A673 (cell line): ENCODE data around the gene AP1S3. TPM values are rescaled to one million over a fixed set of nuclear protein-coding genes. Genes with fewer than 3 reads are reported as not detected.

Source experiments
- BruUV-seq: library from RNA; stranded (reverse); fragments of 400-500 nt; replicated peaks from 2 replicates; lab custom pipeline; 2021; lab: Mats Ljungman, UMichigan
- CTCF ChIA-PET: fragments of 300-600 bp; sonication (Branson Sonifier 250); formaldehyde crosslinking; loops from one replicate; lab custom pipeline; 2022; ENCODE audit warnings: antibody characterized with exemption; lab: Charles Lee
- POLR2A ChIA-PET: fragments of 300-600 bp; sonication (Branson Sonifier 250); formaldehyde crosslinking; loops from one replicate; lab custom pipeline; 2022; ENCODE audit warnings: antibody characterized with exemption; ENCODE audit not compliant: low non-redundant PET; lab: Charles Lee
- DNase-seq: peaks from one replicate; pipeline ENCODE4 v3.0.0-alpha.2; 2015; ENCODE audit warnings: low spot score
- H3K27ac ChIP-seq: fragments of 200-600 bp; sonication (generic); 2 replicates; pipeline ENCODE4 v1.5.1; 2016; ENCODE audit warnings: mixed run types, low read depth, mild to moderate bottlenecking, mixed read lengths, antibody characterized with exemption, low read length; ENCODE audit not compliant: poor library complexity, severe bottlenecking
- H3K27me3 ChIP-seq: fragments of 200-600 bp; sonication (generic); replicated peaks from 2 replicates; pipeline ENCODE4 v1.6.1; 2017; ENCODE audit warnings: mixed run types, low read depth, mild to moderate bottlenecking, mixed read lengths, antibody characterized with exemption, low read length; ENCODE audit not compliant: insufficient read depth, poor library complexity
- H3K36me3 ChIP-seq: fragments of 200-600 bp; sonication (generic); 2 replicates; pipeline ENCODE4 v1.6.1; 2016; ENCODE audit warnings: mixed run types, mild to moderate bottlenecking, mixed read lengths, antibody characterized with exemption, low read length; ENCODE audit not compliant: insufficient read depth, poor library complexity, severe bottlenecking
- H3K4me1 ChIP-seq: fragments of 200-600 bp; sonication (generic); 2 replicates; pipeline ENCODE4 v1.6.1; 2017; ENCODE audit warnings: mixed run types, mild to moderate bottlenecking, mixed read lengths, antibody characterized with exemption, low read length; ENCODE audit not compliant: insufficient read depth, poor library complexity, severe bottlenecking
- H3K4me3 ChIP-seq: fragments of 200-600 bp; sonication (generic); 2 replicates; pipeline ENCODE4 v1.5.1; 2016; ENCODE audit warnings: low read depth, mixed run types, mild to moderate bottlenecking, mixed read lengths, low read length; ENCODE audit not compliant: poor library complexity, severe bottlenecking
- H3K9me3 ChIP-seq: fragments of 200-600 bp; sonication (generic); 2 replicates; pipeline ENCODE4 v1.6.1; 2016; ENCODE audit warnings: mixed run types, low read depth, mild to moderate bottlenecking, mixed read lengths, antibody characterized with exemption, low read length; ENCODE audit not compliant: poor library complexity, severe bottlenecking
- EZH2 ChIP-seq: fragments of 200-600 bp; sonication (generic); IDR thresholded peaks from 2 replicates; pipeline ENCODE4 v1.6.1; 2017; ENCODE audit warnings: borderline replicate concordance, low read depth, mild to moderate bottlenecking, mixed read lengths, antibody characterized with exemption, low read length; ENCODE audit not compliant: poor library complexity, severe bottlenecking
- intact Hi-C: fragments of 100-400 bp; cut with micrococcal nuclease; formaldehyde crosslinking; loops from one replicate; pipeline ENCODE4 v1.10.0; 2022; ENCODE audit not compliant: unreplicated experiment
- total RNA-seq: library from RNA; stranded (reverse); gene quantifications from 2 replicates; pipeline ENCODE4 v1.2.3, GENCODE V29; 2021
- TF ChIP-seq, protein P1 (sequence below): fragments of 300-800, 200-600 bp; sonication (generic); conservative IDR thresholded peaks from 2 replicates; pipeline ENCODE4 v1.5.1; 2017; ENCODE audit warnings: low read depth, mild to moderate bottlenecking, antibody characterized with exemption, low read length, moderate library complexity, mixed read lengths

AP1S3 gene
- total RNA-seq, 1 experiment from 2014 or later, result 23.0 TPM

DNA sequence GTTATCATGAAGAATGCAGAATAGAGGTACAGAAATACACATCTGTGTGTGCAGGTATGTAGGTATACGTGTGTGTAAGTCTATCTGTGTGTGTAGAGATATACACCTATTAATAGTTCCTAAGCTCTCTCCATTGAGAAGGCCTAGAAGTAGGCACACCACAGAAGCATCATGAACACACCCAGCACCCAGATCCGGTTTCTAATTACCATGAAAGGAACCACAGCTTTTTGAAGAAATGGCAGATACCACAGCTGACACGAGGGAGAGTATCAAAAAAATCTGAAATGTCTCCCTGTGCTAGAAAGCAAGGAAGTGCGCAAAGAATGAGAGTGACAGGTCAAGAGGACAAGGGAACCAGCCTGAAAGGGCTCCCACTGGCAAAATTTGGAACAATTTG is 27.7 kb upstream of the AP1S3 start:
- CTCF ChIA-PET, result no interaction called here
- H3K27me3 ChIP-seq, result no peaks in the 10 kb centered on the region
- H3K4me3 ChIP-seq, result no peak overlapping the region
- H3K4me1 ChIP-seq, result peaks cover 10% of the 10 kb centered on the region
- H3K9me3 ChIP-seq, result no peaks in the 10 kb centered on the region
- TF ChIP-seq, protein P1, sequence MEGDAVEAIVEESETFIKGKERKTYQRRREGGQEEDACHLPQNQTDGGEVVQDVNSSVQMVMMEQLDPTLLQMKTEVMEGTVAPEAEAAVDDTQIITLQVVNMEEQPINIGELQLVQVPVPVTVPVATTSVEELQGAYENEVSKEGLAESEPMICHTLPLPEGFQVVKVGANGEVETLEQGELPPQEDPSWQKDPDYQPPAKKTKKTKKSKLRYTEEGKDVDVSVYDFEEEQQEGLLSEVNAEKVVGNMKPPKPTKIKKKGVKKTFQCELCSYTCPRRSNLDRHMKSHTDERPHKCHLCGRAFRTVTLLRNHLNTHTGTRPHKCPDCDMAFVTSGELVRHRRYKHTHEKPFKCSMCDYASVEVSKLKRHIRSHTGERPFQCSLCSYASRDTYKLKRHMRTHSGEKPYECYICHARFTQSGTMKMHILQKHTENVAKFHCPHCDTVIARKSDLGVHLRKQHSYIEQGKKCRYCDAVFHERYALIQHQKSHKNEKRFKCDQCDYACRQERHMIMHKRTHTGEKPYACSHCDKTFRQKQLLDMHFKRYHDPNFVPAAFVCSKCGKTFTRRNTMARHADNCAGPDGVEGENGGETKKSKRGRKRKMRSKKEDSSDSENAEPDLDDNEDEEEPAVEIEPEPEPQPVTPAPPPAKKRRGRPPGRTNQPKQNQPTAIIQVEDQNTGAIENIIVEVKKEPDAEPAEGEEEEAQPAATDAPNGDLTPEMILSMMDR, result no peak
- TF ChIP-seq EZH2, result no peak
- H3K36me3 ChIP-seq, result no peaks in the 10 kb centered on the region
- no TSS peak for BruUV-seq
- DNase-seq, result no peak
- POLR2A ChIA-PET, result no interaction called here
- H3K27ac ChIP-seq, result no peak overlapping the region
- intact Hi-C loops, result no loop called here

DNA sequence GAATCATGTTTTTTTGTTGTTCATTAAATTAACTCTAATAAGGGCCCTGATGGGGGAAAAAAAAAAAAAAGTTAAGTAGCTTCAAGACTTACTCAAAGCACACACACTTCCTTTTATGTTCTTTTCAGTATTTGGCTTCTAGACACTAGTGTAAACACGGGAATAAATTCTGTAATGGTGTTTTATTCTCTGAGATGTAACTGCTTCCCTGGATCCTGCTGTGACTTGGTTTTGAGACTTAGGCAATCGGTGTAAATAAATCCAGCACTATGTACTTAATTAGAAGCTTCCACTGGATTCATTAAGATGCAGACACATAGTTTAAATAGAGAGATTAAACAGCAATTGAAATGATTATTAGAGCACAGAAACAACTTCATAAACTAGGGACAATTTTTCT is 26.1 kb upstream of the AP1S3 start:
- BruUV-seq, result no TSS peak
- CTCF ChIA-PET, result no interaction called here
- POLR2A ChIA-PET, result no interaction called here

DNA sequence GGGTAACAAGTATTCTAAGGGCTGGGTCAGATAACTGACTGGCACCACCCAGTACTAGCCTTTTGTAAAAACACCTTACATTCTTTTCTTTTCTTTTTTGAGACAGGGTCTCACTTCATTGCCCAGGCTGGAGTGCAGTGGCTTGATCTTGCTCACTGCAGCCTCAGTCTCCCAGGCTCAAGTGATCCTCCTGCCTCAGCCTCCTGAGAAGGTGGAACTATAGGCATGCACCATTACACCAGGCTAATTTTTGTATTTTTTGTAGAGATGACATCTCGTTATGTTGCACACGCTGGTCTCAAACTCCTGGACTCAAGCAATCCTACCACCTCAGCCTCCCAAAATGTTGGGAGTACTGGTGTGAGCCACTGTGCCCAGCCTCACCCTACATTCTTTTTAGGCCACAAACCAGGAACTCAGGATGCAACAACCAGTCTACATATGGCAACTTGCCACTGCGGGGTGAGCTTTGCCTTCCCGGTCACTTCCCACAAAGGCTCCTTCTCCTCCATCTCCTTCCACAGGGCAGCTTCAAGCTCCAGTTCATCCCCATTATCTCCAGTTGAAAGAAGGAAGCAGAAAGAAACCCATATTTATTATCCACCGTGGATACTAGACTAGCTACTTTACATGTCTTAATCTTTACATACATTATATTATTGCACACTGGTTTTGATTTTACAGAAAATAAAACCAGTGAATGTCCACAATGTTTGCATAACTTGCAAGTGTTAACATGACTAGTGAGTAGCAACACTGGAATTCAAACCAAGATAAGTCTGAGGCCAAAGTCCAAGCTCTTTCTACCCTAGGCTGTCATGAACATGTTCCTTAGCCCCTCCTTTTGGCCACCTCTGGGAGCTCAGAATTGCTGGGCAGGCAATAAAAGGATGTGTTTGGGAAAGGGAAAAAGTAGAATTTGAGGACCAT is 23.7 kb upstream of the AP1S3 start:
- no peak for DNase-seq
- no peaks in the 10 kb centered on the region for H3K9me3 ChIP-seq
- intact Hi-C loops, result loop anchor here (5.0 kb wide), 1 partner anchor 506 kb away; no protein-coding TSS in a partner anchor
- H3K27me3 ChIP-seq, result no peaks in the 10 kb centered on the region
- ChIA-PET CTCF (interaction anchor here (1.4 kb wide), 1 partner anchor 889 kb away, joined by 9 read pairs; no protein-coding TSS in a partner anchor), POLR2A (no interaction called here)
- no peak overlapping the region for H3K27ac ChIP-seq
- no peaks in the 10 kb centered on the region for H3K36me3 ChIP-seq
- no TSS peak for BruUV-seq
- H3K4me1 ChIP-seq, result peaks cover 19% of the 10 kb centered on the region
- no peak for TF ChIP-seq EZH2
- TF ChIP-seq, protein P1, result no peak
- no peak overlapping the region for H3K4me3 ChIP-seq

More for the DNA sequence above, 26.1 kb upstream of the AP1S3 start:
- Histone ChIP-seq H3K27me3 (no peaks in the 10 kb centered on the region), H3K27ac (no peak overlapping the region), H3K4me3 (no peak overlapping the region), H3K36me3 (no peaks in the 10 kb centered on the region), H3K4me1 (peaks cover 19% of the 10 kb centered on the region), H3K9me3 (no peaks in the 10 kb centered on the region)
- DNase-seq, result peak; percentile 32
- no peak for TF ChIP-seq EZH2
- TF ChIP-seq, protein P1, result no peak
- intact Hi-C loops, result loop anchor here (5.0 kb wide), 1 partner anchor 504 kb away; no protein-coding TSS in a partner anchor
